H1 (cell line): Measurements from ENCODE around the gene PCBP4. TPM values are rescaled to one million over a fixed set of nuclear protein-coding genes. Genes with fewer than 3 reads are reported as not detected.

ENCODE experiments used
- CTCF ChIA-PET: fragments of 300-600 bp; sonication (Branson Sonifier 250); formaldehyde crosslinking; loops from one replicate; lab custom pipeline; 2021; ENCODE audit not compliant: partially characterized antibody; lab: Charles Lee
- POLR2A ChIA-PET: fragments of 300-600 bp; sonication (Branson Sonifier 250); formaldehyde crosslinking; loops from one replicate; lab custom pipeline; 2021; ENCODE audit warnings: inconsistent platforms; ENCODE audit not compliant: partially characterized antibody; lab: Charles Lee
- DNase-seq, 2 experiments: peaks; one replicate each; pipeline versions ENCODE4 v3.0.0 to v3.0.0-alpha.2; 2010 to 2022; ENCODE audit warnings: low spot score in 2 of 2, low read depth in 1 of 2, mixed read lengths in 1 of 2
- FAIRE-seq: peaks from 2 replicates; lab custom pipeline; 2011; peaks lifted over from hg19 to GRCh38; lab: Jason Lieb, UNC
- H2AFZ ChIP-seq: 2 replicates; pipeline ENCODE4 v1.8.1; 2012; ENCODE audit warnings: low read length, inconsistent platforms
- H2AK5ac ChIP-seq: 2 replicates; pipeline ENCODE4 v1.6.1; 2013; ENCODE audit warnings: low read depth, low read length
- H2BK120ac ChIP-seq: replicated peaks from 2 replicates; pipeline ENCODE3; 2013; ENCODE audit warnings: low read depth, low read length, inconsistent platforms
- H2BK12ac ChIP-seq: 2 replicates; pipeline ENCODE4 v1.6.1; 2013; ENCODE audit warnings: low read depth, low read length
- H2BK15ac ChIP-seq: 2 replicates; pipeline ENCODE4 v1.6.1; 2013; ENCODE audit warnings: low read length
- H2BK20ac ChIP-seq: 2 replicates; pipeline ENCODE4 v1.6.1; 2013; ENCODE audit warnings: low read length
- H2BK5ac ChIP-seq: 2 replicates; pipeline ENCODE4 v1.6.1; 2013; ENCODE audit warnings: low read depth, low read length
- H3K14ac ChIP-seq: 2 replicates; pipeline ENCODE4 v1.6.1; 2013; ENCODE audit warnings: inconsistent platforms; ENCODE audit not compliant: insufficient read length
- H3K18ac ChIP-seq: 2 replicates; pipeline ENCODE4 v1.6.1; 2013; ENCODE audit warnings: low read length; ENCODE audit errors: extremely low read depth
- H3K23ac ChIP-seq: 2 replicates; pipeline ENCODE4 v1.6.1; 2013; ENCODE audit warnings: inconsistent platforms; ENCODE audit not compliant: insufficient read length
- H3K23me2 ChIP-seq: 2 replicates; pipeline ENCODE4 v1.6.1; 2013; ENCODE audit warnings: low read depth, low read length
- H3K27ac ChIP-seq: 2 replicates; pipeline ENCODE4 v1.6.1; 2011; ENCODE audit warnings: low read depth, low read length, inconsistent platforms
- H3K27me3 ChIP-seq, 4 experiments: replicated peaks in 1 of 4; 1 replicate in 1 of 4; 2 replicates in 3 of 4; pipeline versions ENCODE4 v1.6.1 to v1.8.1; 2011 to 2013; ENCODE audit warnings: low read length in 3 of 4, mild to moderate bottlenecking in 3 of 4, inconsistent platforms in 2 of 4, mixed read lengths in 2 of 4, moderate library complexity in 1 of 4; ENCODE audit not compliant: control insufficient read depth in 3 of 4, insufficient read depth in 3 of 4; ENCODE audit errors: extremely low read depth in 1 of 4
- H3K36me3 ChIP-seq, 4 experiments: 2 replicates each; pipeline versions ENCODE4 v1.6.1 to v1.8.1; 2011 to 2013; ENCODE audit warnings: mild to moderate bottlenecking in 4 of 4, low read length in 3 of 4, moderate library complexity in 2 of 4, control low read depth in 1 of 4, inconsistent platforms in 1 of 4; ENCODE audit not compliant: insufficient read depth in 4 of 4, control insufficient read depth in 2 of 4
- H3K4ac ChIP-seq: replicated peaks from 2 replicates; pipeline ENCODE3; 2013; ENCODE audit warnings: low read length, low read depth, mixed read lengths, inconsistent platforms; ENCODE audit not compliant: insufficient read length
- H3K4me1 ChIP-seq, 4 experiments: replicated peaks in 1 of 4; 1 replicate in 1 of 4; 2 replicates in 3 of 4; pipeline versions ENCODE4 v1.6.1 to v1.8.1; 2011 to 2013; ENCODE audit warnings: low read length in 3 of 4, inconsistent platforms in 2 of 4, mixed read lengths in 1 of 4; ENCODE audit not compliant: insufficient read depth in 4 of 4, control insufficient read depth in 3 of 4
- H3K4me2 ChIP-seq, 2 experiments: 2 replicates each; pipeline versions ENCODE4 v1.6.1 to v1.8.1; 2011 to 2013; ENCODE audit warnings: low read depth in 2 of 2, low read length in 2 of 2, control low read depth in 1 of 2, inconsistent platforms in 1 of 2, mild to moderate bottlenecking in 1 of 2; ENCODE audit not compliant: insufficient read depth in 1 of 2
- H3K4me3 ChIP-seq, 4 experiments: fragments of 200-600, 300-600 bp in 1 of 4; sonication (generic), shearing (Covaris generic), sonication (Bioruptor Twin) in 1 of 4; 2 replicates each; pipeline versions ENCODE4 v1.5.1 to v1.8.1; 2011 to 2016; ENCODE audit warnings: low read length in 4 of 4, low read depth in 3 of 4, control low read depth in 2 of 4, inconsistent platforms in 2 of 4, mild to moderate bottlenecking in 2 of 4, mixed read lengths in 1 of 4, moderate library complexity in 1 of 4; ENCODE audit not compliant: insufficient read depth in 2 of 4; ENCODE audit errors: extremely low read depth in 1 of 4
- H3K56ac ChIP-seq: replicated peaks from 2 replicates; pipeline ENCODE3; 2013; ENCODE audit warnings: low read depth, mild to moderate bottlenecking, mixed read lengths, low read length, inconsistent platforms; ENCODE audit not compliant: insufficient read length
- H3K79me1 ChIP-seq: 2 replicates; pipeline ENCODE4 v1.6.1; 2013; ENCODE audit warnings: low read depth, low read length, control low read depth
- H3K79me2 ChIP-seq, 2 experiments: 2 replicates each; pipeline versions ENCODE4 v1.6.1 to v1.8.1; 2012 to 2013; ENCODE audit warnings: low read length in 2 of 2, mild to moderate bottlenecking in 2 of 2, inconsistent platforms in 1 of 2; ENCODE audit not compliant: insufficient read depth in 2 of 2, control insufficient read depth in 1 of 2
- H3K9ac ChIP-seq, 4 experiments: replicated peaks in 1 of 4; 1 replicate in 1 of 4; 2 replicates in 3 of 4; pipeline versions ENCODE4 v1.6.1 to v1.8.1; 2011 to 2013; ENCODE audit warnings: low read depth in 3 of 4, low read length in 3 of 4, control low read depth in 2 of 4, mild to moderate bottlenecking in 2 of 4, moderate library complexity in 2 of 4, inconsistent platforms in 1 of 4; ENCODE audit errors: extremely low read depth in 1 of 4
- H3K9me3 ChIP-seq, 2 experiments: 2 replicates each; pipeline versions ENCODE4 v1.6.1 to v1.8.1; 2012 to 2013; ENCODE audit warnings: mild to moderate bottlenecking in 2 of 2, moderate library complexity in 2 of 2, control low read depth in 1 of 2, inconsistent platforms in 1 of 2, low read depth in 1 of 2, low read length in 1 of 2, mixed read lengths in 1 of 2; ENCODE audit not compliant: insufficient read depth in 2 of 2
- H4K20me1 ChIP-seq, 2 experiments: replicated peaks in 1 of 2; 2 replicates each; pipeline versions ENCODE3 to v1.8.1; 2011 to 2013; ENCODE audit warnings: inconsistent platforms in 2 of 2, low read length in 2 of 2, mild to moderate bottlenecking in 1 of 2; ENCODE audit not compliant: insufficient read depth in 2 of 2, control insufficient read depth in 1 of 2
- H4K5ac ChIP-seq: 2 replicates; pipeline ENCODE4 v1.6.1; 2013; ENCODE audit warnings: low read length, low read depth, mixed read lengths, inconsistent platforms; ENCODE audit not compliant: insufficient read length
- H4K8ac ChIP-seq: 2 replicates; pipeline ENCODE4 v1.8.0; 2013; ENCODE audit warnings: mild to moderate bottlenecking, moderate library complexity, low read length, inconsistent platforms; ENCODE audit not compliant: insufficient read depth; ENCODE audit errors: extremely low read depth
- H4K91ac ChIP-seq: replicated peaks from 2 replicates; pipeline ENCODE3; 2013; ENCODE audit warnings: low read length, mixed read lengths, inconsistent platforms; ENCODE audit not compliant: insufficient read length
- ASH2L ChIP-seq: fragments of 200-600, 300-600 bp; sonication (generic); IDR thresholded peaks from one replicate; pipeline ENCODE4 v1.7.1; 2017; ENCODE audit warnings: low read length
- CHD1 ChIP-seq: IDR thresholded peaks from 2 replicates; pipeline ENCODE4 v1.6.1; 2012; ENCODE audit warnings: low read depth, low read length, improper control_type of control experiment
- CHD2 ChIP-seq: IDR thresholded peaks from 2 replicates; pipeline ENCODE4 v1.6.1; 2012; ENCODE audit warnings: low read length, improper control_type of control experiment
- GABPA ChIP-seq: IDR thresholded peaks from 2 replicates; pipeline ENCODE4 v1.6.1; 2011; ENCODE audit warnings: mild to moderate bottlenecking, low read length, moderate library complexity, borderline replicate concordance; ENCODE audit not compliant: insufficient read depth
- PHF8 ChIP-seq: fragments of 200-600 bp; sonication (generic); conservative IDR thresholded peaks from 2 replicates; pipeline ENCODE4 v1.7.1; 2012; ENCODE audit warnings: low read depth, mild to moderate bottlenecking, inconsistent platforms, low read length, moderate library complexity
- POLR2A ChIP-seq, 2 experiments: IDR thresholded peaks; 1 replicate in 1 of 2; 2 replicates in 1 of 2; pipeline ENCODE4 v1.6.1; 2011; ENCODE audit warnings: low read depth in 2 of 2, low read length in 2 of 2, mild to moderate bottlenecking in 2 of 2; ENCODE audit errors: control extremely low read depth in 1 of 2
- RFX5 ChIP-seq: IDR thresholded peaks from 2 replicates; pipeline ENCODE4 v1.6.1; 2011; ENCODE audit warnings: low read depth, low read length, improper control_type of control experiment, borderline replicate concordance
- TEAD4 ChIP-seq: IDR thresholded peaks from 2 replicates; pipeline ENCODE4 v1.6.1; 2012; ENCODE audit warnings: low read depth, low read length, inconsistent platforms, mixed read lengths
- YY1 ChIP-seq: IDR thresholded peaks from 2 replicates; pipeline ENCODE4 v1.6.1; 2011; ENCODE audit warnings: low read depth, mild to moderate bottlenecking, low read length
- ZNF274 ChIP-seq: IDR thresholded peaks from 2 replicates; pipeline ENCODE4 v1.7.0; 2012; ENCODE audit warnings: low read length, borderline replicate concordance; ENCODE audit errors: extremely low read depth
- WGBS, 2 experiments: shearing (Covaris generic) in 1 of 2; methylation state at CpG; one replicate each; pipeline versions ENCODE4 v1.1.6 to v1.1.7; 2013 to 2015; ENCODE audit warnings: low lambda C conversion rate in 2 of 2, mixed read lengths in 2 of 2, inconsistent platforms in 1 of 2, low coverage in 1 of 2, missing lambda C conversion rate in 1 of 2; ENCODE audit not compliant: insufficient replicate concordance in 2 of 2, insufficient coverage in 1 of 2, insufficient read length in 1 of 2; ENCODE audit errors: extremely low coverage in 1 of 2, missing lambda C conversion rate in 1 of 2; 5-methylcytosine and 5-hydroxymethylcytosine counted together
- polyA plus RNA-seq, 7 experiments: library from polyadenylated mRNA; depleted of rRNA in 3 of 7; stranded (reverse) in 5 of 7; unstranded in 2 of 7; fragments of >200 nt in 5 of 7; fragments of 200-250 nt in 2 of 7; gene quantifications; 1 replicate in 5 of 7; 2 replicates in 1 of 7; 4 replicates in 1 of 7; pipeline versions ENCODE4 v1.2.1 to v1.2.3, GENCODE V29; 2011 to 2013; ENCODE audit warnings: missing spikeins in 2 of 7, mixed read lengths in 2 of 7
- total RNA-seq: library from RNA; stranded (reverse); fragmentation: NEBNext Ultra II Directional; extraction: Animal tissue kit (Norgen Biotek cat#: 25700); gene quantifications from 2 replicates; pipeline ENCODE4 v1.2.1, GENCODE V29; 2021
- TF ChIP-seq, protein P1 (sequence below): IDR thresholded peaks from 2 replicates; pipeline ENCODE4 v1.6.1; 2012; ENCODE audit warnings: inconsistent platforms

Gene PCBP4
- total and polyA plus RNA-seq, 2 of the 8 experiments (the other 6 are each of a cell fraction or from before 2014, with no cell fraction given), result 16.4 to 34.1 TPM

DNA sequence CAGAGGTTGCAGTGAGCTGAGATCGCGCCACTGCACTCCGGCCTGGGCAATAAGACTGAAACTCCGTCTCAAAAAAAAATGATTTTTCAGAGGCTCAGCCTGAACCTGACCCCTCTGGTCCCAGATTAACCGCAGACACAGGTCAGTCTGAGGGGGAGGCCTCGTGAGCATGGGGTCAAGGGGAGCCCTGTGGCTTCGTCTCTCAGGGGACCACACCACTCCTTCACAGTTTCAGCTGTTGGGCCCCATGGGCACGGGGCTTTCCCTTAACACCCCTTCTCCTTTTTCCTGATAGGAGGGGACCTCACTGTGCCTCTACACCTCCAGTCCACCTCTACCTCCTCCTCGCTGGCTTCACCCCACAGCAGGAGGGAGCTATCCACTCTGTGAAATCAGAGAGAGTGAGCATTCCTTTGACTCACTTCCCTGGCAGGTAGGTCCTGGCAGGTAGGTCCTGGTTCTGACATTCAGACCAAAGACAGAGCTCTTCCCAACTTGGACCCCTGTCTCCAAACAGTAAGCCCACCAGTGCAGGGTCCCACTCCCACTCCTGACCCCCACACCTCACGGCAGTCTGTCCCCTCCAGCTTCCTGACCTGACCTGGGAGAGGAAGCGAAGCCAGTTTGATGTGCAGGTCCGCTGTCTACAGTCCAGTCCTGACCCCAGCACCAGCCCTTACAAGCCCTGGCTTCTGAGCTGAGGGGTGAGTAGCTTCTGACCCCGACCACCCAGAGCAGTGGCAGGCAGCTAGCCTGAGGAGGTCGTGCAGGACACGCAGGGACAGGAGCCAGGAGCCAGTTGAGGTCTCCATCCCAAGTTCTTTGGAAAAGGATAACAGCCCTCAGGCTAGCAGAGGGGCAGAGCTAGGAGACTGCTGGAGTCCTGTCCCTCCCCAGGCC, 34.5 kb downstream of the PCBP4 start:
- Histone ChIP-seq H4K20me1 (peaks cover 0 to 22% of the 10 kb centered on the region in 2 experiments), H4K8ac (no peak overlapping the region), H3K36me3 (peaks cover 22 to 43% (median 40%) of the 10 kb centered on the region in 4 experiments), H3K79me2 (no peaks in the 10 kb centered on the region), H3K79me1 (no peaks in the 10 kb centered on the region), H3K23ac (no peak overlapping the region), H3K4me2 (no peak overlapping the region), H3K27ac (no peak overlapping the region), H3K23me2 (no peaks in the 10 kb centered on the region), H3K27me3 (no peaks in the 10 kb centered on the region), H3K4ac (no peak overlapping the region), H3K56ac (no peak overlapping the region), H4K5ac (no peak overlapping the region), H4K91ac (no peak overlapping the region), H3K4me3 (no peak overlapping the region), H2AFZ (no peak overlapping the region), H3K9me3 (no peaks in the 10 kb centered on the region), H2BK15ac (no peak overlapping the region), H2BK120ac (no peak overlapping the region), H2BK12ac (no peak overlapping the region), H2BK20ac (no peak overlapping the region), H2AK5ac (no peak overlapping the region), H3K4me1 (no peaks in the 10 kb centered on the region), H2BK5ac (no peak overlapping the region), H3K9ac (no peak overlapping the region), H3K18ac (no peak overlapping the region), H3K14ac (no peak overlapping the region)
- FAIRE-seq (no peak), DNase-seq (peak in 1 of 2 experiments; percentile 37)
- WGBS, 2 experiments, result 92% methylated on average over 15 of the region's 15 CpGs; no CpG with 5 or more reads in 1 of the 2 experiments
- POLR2A ChIA-PET, result interaction anchor here (0.6 to 1.6 kb wide), 8 partner anchors 9 to 1343 kb away, joined by 3 to 9 read pairs (median 3); partner anchors contain the start of genes PARP3 and RRP9
- TF ChIP-seq GABPA (no peak), ZNF274 (no peak), POLR2A (IDR thresholded peaks at IDR 0.05; ENCODE audit: control extremely low read depth in 1 of 2, low read depth in 2 of 2, low read length in 2 of 2) (no peak), CHD2 (no peak), YY1 (no peak), ASH2L (no peak), RFX5 (no peak), PHF8 (no peak), CHD1 (no peak), TEAD4 (no peak)
- TF ChIP-seq, protein P1, sequence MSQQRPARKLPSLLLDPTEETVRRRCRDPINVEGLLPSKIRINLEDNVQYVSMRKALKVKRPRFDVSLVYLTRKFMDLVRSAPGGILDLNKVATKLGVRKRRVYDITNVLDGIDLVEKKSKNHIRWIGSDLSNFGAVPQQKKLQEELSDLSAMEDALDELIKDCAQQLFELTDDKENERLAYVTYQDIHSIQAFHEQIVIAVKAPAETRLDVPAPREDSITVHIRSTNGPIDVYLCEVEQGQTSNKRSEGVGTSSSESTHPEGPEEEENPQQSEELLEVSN, result no peak
- CTCF ChIA-PET, result interaction anchor here (1.0 to 1.7 kb wide), 10 partner anchors 8 to 230 kb away, joined by 3 to 8 read pairs (median 3); partner anchors contain the start of gene RRP9
